NCI-H2171 (cell line): Measurements from ENCODE around the gene LCMT2.
A peak's percentile ranks its signal among the peaks of the same experiment; 100 is the strongest.

ENCODE experiments used
- DNase-seq: peaks from one replicate; lab custom pipeline; 2025; lab: John Stamatoyannopoulos, UW

Gene LCMT2

GRCh38 chr15:43329960-43330779 lies at the start of gene LCMT2:
TSS of gene LCMT2 (minus strand) at chr15:43330573. CDS start at chr15:43330489, 84 bp downstream.
- peak; percentile 93 for DNase-seq

- no peak for DNase-seq
Observed at GRCh38 chr15:43378601-43379000, 48.2 kb upstream of the LCMT2 start.

- peak; percentile 7 for DNase-seq
Observed at GRCh38 chr15:43376017-43376705, 45.8 kb upstream of the LCMT2 start.

GRCh38 chr15:43370975-43371974 lies 40.9 kb upstream of the LCMT2 start, which contains the start of the genes TUBGCP4 and ZSCAN29:
TSS of gene TUBGCP4 (plus strand) at chr15:43371101. CDS start at chr15:43371355, 254 bp downstream.
TSS of gene ZSCAN29 (minus strand) at chr15:43371043. CDS start at chr15:43369913, 1,130 bp downstream.
- peak; percentile 85 for DNase-seq

GRCh38 chr15:43370310-43370974 lies 40.1 kb upstream of the LCMT2 start:
- no peak for DNase-seq

GRCh38 chr15:43361313-43361903 lies 31.0 kb upstream of the LCMT2 start:
- DNase-seq = no peak

- DNase-seq = no peak
Observed at GRCh38 chr15:43360821-43361220, 30.4 kb upstream of the LCMT2 start.

GRCh38 chr15:43352693-43353382 lies 22.5 kb upstream of the LCMT2 start:
- DNase-seq = no peak

GRCh38 chr15:43347114-43347513 lies 16.7 kb upstream of the LCMT2 start:
- no peak for DNase-seq

- no peak for DNase-seq
Observed at GRCh38 chr15:43346305-43346704, 15.9 kb upstream of the LCMT2 start.

- no peak for DNase-seq
Observed at GRCh38 chr15:43330780-43331087, 361 bp upstream of the LCMT2 start.

- no peak for DNase-seq
Observed at GRCh38 chr15:43329217-43329959, 985 bp downstream of the LCMT2 start.

GRCh38 chr15:43325039-43325684 lies 5.2 kb downstream of the LCMT2 start:
- no peak for DNase-seq

- DNase-seq = no peak
Observed at GRCh38 chr15:43318990-43319771, 11.2 kb downstream of the LCMT2 start.

GRCh38 chr15:43317566-43318184 lies 12.7 kb downstream of the LCMT2 start:
- no peak for DNase-seq

GRCh38 chr15:43316971-43317346 lies 13.4 kb downstream of the LCMT2 start:
- DNase-seq = no peak

- DNase-seq = no peak
Observed at GRCh38 chr15:43316016-43316970, 14.1 kb downstream of the LCMT2 start.
